ENCODE measurements around the gene MN1.

GRCh38 chr22:27747396-27748221 is 53.9 kb downstream of the MN1 start:
- TF ChIP-seq PHF8 (IDR thresholded peaks at IDR 0.05; ENCODE audit: borderline replicate concordance, low read depth) = no peak
- TF ChIP-seq POLR2A (IDR thresholded peaks at IDR 0.05; ENCODE audit: low read length) = no peak
- TF ChIP-seq ESRRA (IDR thresholded peaks at IDR 0.05; ENCODE audit: borderline replicate concordance, low read length) = no peak
- TF ChIP-seq BHLHE40 (IDR thresholded peaks at IDR 0.05; ENCODE audit: low read depth, low read length) = no peak
- no peak for TF ChIP-seq RARB (CRISPR knock-in tag; IDR thresholded peaks at IDR 0.05)

Data from A549 (cell line).